HepG2 (cell line): ENCODE results near the gene ETNK1. TPM values are rescaled to one million over a fixed set of nuclear protein-coding genes. Genes with fewer than 3 reads are reported as not detected.

Experiments used
- ATAC-seq: fragments of 200-7000 bp; cut with Tn5 transposase; 3 replicates; pipeline ENCODE4 v1.9.1; 2020; ENCODE audit warnings: mild to moderate bottlenecking, moderate library complexity
- BruUV-seq: library from RNA; stranded (reverse); fragments of 400-500 nt; replicated peaks from 2 replicates; lab custom pipeline; 2021; lab: Mats Ljungman, UMichigan
- CTCF ChIA-PET: fragments of 300-600 bp; formaldehyde crosslinking; extraction: SDS; loops from one replicate; lab custom pipeline; 2021; ENCODE audit warnings: low total read pairs, inconsistent platforms, low intra/inter-chr PET ratio; lab: Yijun Ruan, JAX
- POLR2A ChIA-PET: fragments of 350-600 bp; sonication (Branson Sonifier 250); formaldehyde crosslinking; loops from one replicate; lab custom pipeline; 2020; ENCODE audit warnings: antibody characterized with exemption, inconsistent platforms; lab: Yijun Ruan, JAX
- DNase-seq: peaks from one replicate; pipeline ENCODE4 v3.0.0-alpha.2; 2015; ENCODE audit warnings: low spot score
- FAIRE-seq: peaks from 3 replicates; lab custom pipeline; 2011; peaks lifted over from hg19 to GRCh38; lab: Jason Lieb, UNC
- H2AFZ ChIP-seq: one replicate; pipeline ENCODE4 v1.6.1; 2011; ENCODE audit warnings: low read length, inconsistent platforms
- H3K27ac ChIP-seq: fragments of 300-600 bp; 3 replicates; pipeline ENCODE4 v1.8.0; 2011; ENCODE audit warnings: mixed run types, mild to moderate bottlenecking, mixed read lengths, low read length, inconsistent platforms; ENCODE audit not compliant: insufficient read depth; ENCODE audit errors: extremely low read length
- H3K27me3 ChIP-seq, 2 experiments: fragments of 200-600 bp in 1 of 2; 2 replicates in 1 of 2; 3 replicates in 1 of 2; pipeline versions ENCODE4 v1.6.0 to v1.8.0; 2011; ENCODE audit warnings: low read length in 2 of 2, mild to moderate bottlenecking in 2 of 2, moderate library complexity in 2 of 2, inconsistent platforms in 1 of 2; ENCODE audit not compliant: insufficient read depth in 2 of 2, control insufficient read depth in 1 of 2
- H3K36me3 ChIP-seq, 2 experiments: fragments of 200-600 bp in 1 of 2; replicated peaks in 1 of 2; 2 replicates in 1 of 2; 3 replicates in 1 of 2; pipeline versions ENCODE4 v1.5.1 to v1.8.0; 2011; ENCODE audit warnings: low read length in 2 of 2, inconsistent platforms in 1 of 2; ENCODE audit not compliant: insufficient read depth in 2 of 2, control insufficient read depth in 1 of 2
- H3K4me1 ChIP-seq: 2 replicates; pipeline ENCODE4 v1.5.1; 2012; ENCODE audit warnings: low read length, inconsistent platforms; ENCODE audit not compliant: insufficient read depth
- H3K4me2 ChIP-seq: 2 replicates; pipeline ENCODE4 v1.6.0; 2011; ENCODE audit warnings: low read depth, low read length, inconsistent platforms
- H3K4me3 ChIP-seq, 3 experiments: fragments of 200-600 bp in 1 of 3; sonication (generic), shearing (Covaris generic) in 1 of 3; replicated peaks in 1 of 3; 2 replicates each; pipeline ENCODE4 v1.5.1; 2011 to 2016; ENCODE audit warnings: low read length in 3 of 3, inconsistent platforms in 2 of 3, low read depth in 2 of 3, mild to moderate bottlenecking in 2 of 3, control low read depth in 1 of 3, mixed read lengths in 1 of 3; ENCODE audit not compliant: insufficient read depth in 1 of 3
- H3K79me2 ChIP-seq: one replicate; pipeline ENCODE4 v1.6.1; 2011; ENCODE audit warnings: low read length, inconsistent platforms; ENCODE audit not compliant: insufficient read depth
- H3K9ac ChIP-seq: 2 replicates; pipeline ENCODE4 v1.6.0; 2011; ENCODE audit warnings: mild to moderate bottlenecking, low read depth, low read length, inconsistent platforms; ENCODE audit not compliant: insufficient read depth
- H3K9me3 ChIP-seq: 2 replicates; pipeline ENCODE4 v1.5.1; 2012; ENCODE audit warnings: mild to moderate bottlenecking, low read length
- H4K20me1 ChIP-seq: 2 replicates; pipeline ENCODE4 v1.6.0; 2011; ENCODE audit warnings: inconsistent platforms, mild to moderate bottlenecking, low read length, moderate library complexity; ENCODE audit not compliant: insufficient read depth
- CEBPB ChIP-seq: IDR thresholded peaks from 2 replicates; pipeline ENCODE4 v1.6.1; 2011; ENCODE audit warnings: low read depth, low read length, improper control_type of control experiment, borderline replicate concordance
- CEBPG ChIP-seq: IDR thresholded peaks from 2 replicates; pipeline ENCODE4 v1.6.1; 2016
- FOXA1 ChIP-seq, 2 experiments: fragments of 450-650 bp in 1 of 2; sonication (generic) in 1 of 2; formaldehyde crosslinking in 1 of 2; IDR thresholded peaks; 2 replicates each; pipeline versions ENCODE4 v1.4.0 to v1.6.1; 2016 to 2020; ENCODE audit warnings: missing genetic modification reagents in 1 of 2
- HNF1A ChIP-seq, 2 experiments: sonication (generic) in 1 of 2; formaldehyde crosslinking in 1 of 2; IDR thresholded peaks; 2 replicates each; pipeline versions ENCODE4 v1.4.0 to v1.6.1; 2016 to 2020; ENCODE audit warnings: borderline replicate concordance in 1 of 2, low read depth in 1 of 2, mild to moderate bottlenecking in 1 of 2, missing genetic modification reagents in 1 of 2
- RFXAP ChIP-seq: sonication (generic); formaldehyde crosslinking; IDR thresholded peaks from 2 replicates; pipeline ENCODE4 v1.4.0; 2020; ENCODE audit warnings: missing genetic modification reagents, borderline replicate concordance
- SOX13 ChIP-seq, 3 experiments: fragments of 450-650 bp in 1 of 3; sonication (generic) in 1 of 3; formaldehyde crosslinking in 1 of 3; IDR thresholded peaks in 2 of 3; conservative IDR thresholded peaks in 1 of 3; 2 replicates each; pipeline versions ENCODE4 v1.5.0 to v1.6.1; 2016 to 2020; ENCODE audit warnings: antibody characterized with exemption in 1 of 3, mild to moderate bottlenecking in 1 of 3, missing compliant biosample characterization in 1 of 3, missing genetic modification reagents in 1 of 3, moderate library complexity in 1 of 3
- TFDP2 ChIP-seq: sonication (generic); formaldehyde crosslinking; IDR thresholded peaks from 2 replicates; pipeline ENCODE4 v1.4.0; 2020; ENCODE audit warnings: missing genetic modification reagents
- ZKSCAN8 ChIP-seq: IDR thresholded peaks from 2 replicates; pipeline ENCODE4 v1.6.1; 2016; ENCODE audit warnings: borderline replicate concordance, missing genetic modification reagents, missing compliant biosample characterization
- ZNF644 ChIP-seq: IDR thresholded peaks from 2 replicates; pipeline ENCODE4 v1.6.1; 2016; ENCODE audit warnings: low read depth
- WGBS: methylation state at CpG from one replicate; pipeline ENCODE4 v1.1.6; 2017; ENCODE audit warnings: low lambda C conversion rate; 5-methylcytosine and 5-hydroxymethylcytosine counted together
- in situ Hi-C: cut with HindIII; loops from 2 replicates; pipeline ENCODE4 v1.10.0; 2017; ENCODE audit warnings: low pct_unique_long_range_greater_than_20kb; ENCODE audit not compliant: extremely low pct_ligation_motif_present
- intact Hi-C: fragments of 100-400 bp; cut with micrococcal nuclease; formaldehyde crosslinking; loops from one replicate; pipeline ENCODE4 v1.10.0; 2022; ENCODE audit not compliant: unreplicated experiment
- polyA plus RNA-seq, 8 experiments: library from polyadenylated mRNA; depleted of rRNA in 3 of 8; stranded (reverse) in 7 of 8; unstranded in 1 of 8; fragments of >200 nt; fragmentation: Illumina TruSeq in 4 of 8; extraction: Trizol in 4 of 8; gene quantifications; 2 replicates each; pipeline versions ENCODE4 v1.2.1 to v1.2.3, GENCODE V29; 2011 to 2016; ENCODE audit warnings: low read depth in 4 of 8, missing spikeins in 1 of 8, mixed read lengths in 1 of 8; ENCODE audit not compliant: insufficient read depth in 1 of 8
- total RNA-seq, 5 experiments: library from RNA; depleted of rRNA; stranded (reverse); fragments of >200 nt; fragmentation: Illumina TruSeq; extraction: Trizol; gene quantifications; 2 replicates each; pipeline ENCODE4 v1.2.3, GENCODE V29; 2016; ENCODE audit warnings: low read depth in 1 of 5
- TF ChIP-seq, protein P1 (sequence below): IDR thresholded peaks from 2 replicates; pipeline ENCODE4 v1.6.1; 2012; ENCODE audit warnings: low read depth, low read length, improper control_type of control experiment

Gene ETNK1
- total and polyA plus RNA-seq, 2 of the 13 experiments (the other 11 are each of a cell fraction or from before 2014, with no cell fraction given): 14.4 to 55.7 TPM

- no peaks in the 10 kb centered on the region for H3K36me3 ChIP-seq
- H3K4me2 ChIP-seq: 0 out of 2 replicates have a peak overlapping the region, but pooled peaks have one; percentile 14
- intact Hi-C loops: no loop called here
- DNase-seq (peak; percentile 66), ATAC-seq (peak; percentile 90), FAIRE-seq (peak; percentile 53)
- in situ Hi-C loops: no loop called here
- H3K9ac ChIP-seq: no peak overlapping the region
- no peaks in the 10 kb centered on the region for H3K9me3 ChIP-seq
- H3K79me2 ChIP-seq: no peaks in the 10 kb centered on the region
- WGBS: 2% methylated on average over 4 of the region's 4 CpGs
- CTCF ChIA-PET: no interaction called here
- H3K4me3 ChIP-seq: no peak overlapping the region
- no peaks in the 10 kb centered on the region for H4K20me1 ChIP-seq
- no peak for TF ChIP-seq RFXAP
- TF ChIP-seq SOX13 (IDR thresholded peaks at IDR 0.05): no peak
- peak in 1 of 2 experiments; percentile 35; a peak in 1 of 4 replicates for TF ChIP-seq SOX13 (CRISPR knock-in tag; conservative IDR thresholded peaks at IDR 0.05 in 1 of 2, IDR thresholded peaks at IDR 0.05 in 1 of 2)
- no peak for TF ChIP-seq FOXA1 (IDR thresholded peaks at IDR 0.05)
- 0 out of 2 replicates have a peak, but pooled peaks have one; percentile 19 for TF ChIP-seq FOXA1 (CRISPR knock-in tag; IDR thresholded peaks at IDR 0.05)
- TF ChIP-seq CEBPG (CRISPR knock-in tag): peak; percentile 80
- TF ChIP-seq ZNF644 (CRISPR knock-in tag): peak; percentile 61; the same call in 1 of the 2 replicates
- no peak for TF ChIP-seq TFDP2
- TF ChIP-seq, protein P1, sequence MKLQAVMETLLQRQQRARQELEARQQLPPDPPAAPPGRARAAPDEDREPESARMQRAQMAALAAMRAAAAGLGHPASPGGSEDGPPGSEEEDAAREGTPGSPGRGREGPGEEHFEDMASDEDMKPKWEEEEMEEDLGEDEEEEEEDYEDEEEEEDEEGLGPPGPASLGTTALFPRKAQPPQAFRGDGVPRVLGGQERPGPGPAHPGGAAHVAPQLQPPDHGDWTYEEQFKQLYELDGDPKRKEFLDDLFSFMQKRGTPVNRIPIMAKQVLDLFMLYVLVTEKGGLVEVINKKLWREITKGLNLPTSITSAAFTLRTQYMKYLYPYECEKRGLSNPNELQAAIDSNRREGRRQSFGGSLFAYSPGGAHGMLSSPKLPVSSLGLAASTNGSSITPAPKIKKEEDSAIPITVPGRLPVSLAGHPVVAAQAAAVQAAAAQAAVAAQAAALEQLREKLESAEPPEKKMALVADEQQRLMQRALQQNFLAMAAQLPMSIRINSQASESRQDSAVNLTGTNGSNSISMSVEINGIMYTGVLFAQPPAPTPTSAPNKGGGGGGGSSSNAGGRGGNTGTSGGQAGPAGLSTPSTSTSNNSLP: peak; percentile 62
- peak; percentile 32; the same call in 1 of the 2 replicates for TF ChIP-seq HNF1A (IDR thresholded peaks at IDR 0.05; ENCODE audit: low read depth)
- no peak for TF ChIP-seq HNF1A (CRISPR knock-in tag; IDR thresholded peaks at IDR 0.05; ENCODE audit: borderline replicate concordance)
- peak; percentile 91 for TF ChIP-seq CEBPB
- no peak for TF ChIP-seq ZKSCAN8
- H2AFZ ChIP-seq: no peak overlapping the region
- POLR2A ChIA-PET: interaction anchor here (1.1 kb wide), 1 partner anchor 26 kb away, joined by 6 read pairs; the partner anchor contains the start of gene ETNK1
- H3K27me3 ChIP-seq: no peaks in the 10 kb centered on the region
- no peak overlapping the region for H3K27ac ChIP-seq
- peaks cover 12% of the 10 kb centered on the region for H3K4me1 ChIP-seq
- no TSS peak for BruUV-seq
These were observed 26.2 kb upstream of the ETNK1 start for GRCh38 chr12:22598763-22599161.
